ENCODE results near the gene FOXN4.

GRCh38 chr12:109302770-109303169 lies 6.3 kb downstream of the FOXN4 start:
- TF ChIP-seq, protein P1, sequence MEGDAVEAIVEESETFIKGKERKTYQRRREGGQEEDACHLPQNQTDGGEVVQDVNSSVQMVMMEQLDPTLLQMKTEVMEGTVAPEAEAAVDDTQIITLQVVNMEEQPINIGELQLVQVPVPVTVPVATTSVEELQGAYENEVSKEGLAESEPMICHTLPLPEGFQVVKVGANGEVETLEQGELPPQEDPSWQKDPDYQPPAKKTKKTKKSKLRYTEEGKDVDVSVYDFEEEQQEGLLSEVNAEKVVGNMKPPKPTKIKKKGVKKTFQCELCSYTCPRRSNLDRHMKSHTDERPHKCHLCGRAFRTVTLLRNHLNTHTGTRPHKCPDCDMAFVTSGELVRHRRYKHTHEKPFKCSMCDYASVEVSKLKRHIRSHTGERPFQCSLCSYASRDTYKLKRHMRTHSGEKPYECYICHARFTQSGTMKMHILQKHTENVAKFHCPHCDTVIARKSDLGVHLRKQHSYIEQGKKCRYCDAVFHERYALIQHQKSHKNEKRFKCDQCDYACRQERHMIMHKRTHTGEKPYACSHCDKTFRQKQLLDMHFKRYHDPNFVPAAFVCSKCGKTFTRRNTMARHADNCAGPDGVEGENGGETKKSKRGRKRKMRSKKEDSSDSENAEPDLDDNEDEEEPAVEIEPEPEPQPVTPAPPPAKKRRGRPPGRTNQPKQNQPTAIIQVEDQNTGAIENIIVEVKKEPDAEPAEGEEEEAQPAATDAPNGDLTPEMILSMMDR (IDR thresholded peaks at IDR 0.05; ENCODE audit: borderline replicate concordance, extremely low read depth, low read length, poor library complexity, severe bottlenecking): no peak
- no peak for TF ChIP-seq EZH2 (IDR thresholded peaks at IDR 0.05; ENCODE audit: borderline replicate concordance, low read depth, low read length, severe bottlenecking)
